PFSK-1 (cell line): ENCODE results near the gene OR1S1.

ENCODE experiments used
- SIN3A ChIP-seq: IDR thresholded peaks from 2 replicates; pipeline ENCODE4 v1.6.1; 2012; ENCODE audit warnings: mild to moderate bottlenecking, low read length, moderate library complexity, borderline replicate concordance; ENCODE audit not compliant: insufficient read depth
- TAF1 ChIP-seq: IDR thresholded peaks from 2 replicates; pipeline ENCODE4 v1.6.1; 2012; ENCODE audit warnings: low read length, control low read depth, borderline replicate concordance; ENCODE audit not compliant: insufficient read depth

DNA sequence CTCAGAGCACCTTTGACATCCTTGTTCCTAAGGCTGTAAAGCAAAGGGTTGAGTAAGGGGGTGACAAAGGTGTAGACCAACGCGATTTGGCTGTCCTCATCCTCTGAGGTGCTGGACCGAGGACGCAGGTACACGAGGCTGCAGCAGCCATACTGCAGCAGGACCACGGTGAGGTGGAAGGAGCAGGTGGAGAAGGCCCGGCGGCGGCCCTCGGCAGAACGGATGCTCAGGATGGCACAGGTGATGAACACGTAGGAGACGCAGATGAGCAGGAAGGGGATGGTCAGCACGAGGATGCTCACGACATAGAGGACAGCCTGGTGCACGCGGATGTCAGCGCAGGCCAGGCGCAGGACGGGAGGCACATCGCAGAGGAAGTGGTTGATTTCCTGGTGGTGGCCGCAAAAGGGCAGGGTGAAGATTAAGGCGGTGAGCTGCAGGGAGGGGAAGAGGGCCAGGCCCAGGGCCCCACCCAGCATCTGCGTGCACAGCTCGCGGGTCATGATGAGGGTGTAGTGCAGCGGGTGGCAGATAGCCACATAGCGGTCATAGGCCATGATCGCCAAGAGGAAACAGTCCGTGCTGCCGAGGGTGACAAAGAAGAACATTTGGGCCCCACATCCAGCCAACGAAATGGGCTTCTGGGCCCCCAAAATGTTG lies 15.6 kb downstream of the OR1S1 start:
- TF ChIP-seq SIN3A, result no peak
- TF ChIP-seq TAF1, result no peak
